SK-N-MC (cell line): ENCODE results near the gene ANKRD22.

Experiments used
- EZH2 ChIP-seq: fragments of 200-600 bp; sonication (generic); IDR thresholded peaks from one replicate; pipeline ENCODE4 v1.6.1; 2017; ENCODE audit warnings: antibody characterized with exemption
- FOXP2 ChIP-seq: optimal IDR thresholded peaks from 2 replicates; pipeline ENCODE3; 2011; ENCODE audit warnings: mild to moderate bottlenecking, moderate library complexity; ENCODE audit not compliant: insufficient read depth; ENCODE audit errors: extremely low read length, control extremely low read depth
- POLR2AphosphoS5 ChIP-seq: IDR thresholded peaks from 2 replicates; pipeline ENCODE4 v1.6.1; 2012; ENCODE audit warnings: mild to moderate bottlenecking, low read depth, low read length, borderline replicate concordance

DNA sequence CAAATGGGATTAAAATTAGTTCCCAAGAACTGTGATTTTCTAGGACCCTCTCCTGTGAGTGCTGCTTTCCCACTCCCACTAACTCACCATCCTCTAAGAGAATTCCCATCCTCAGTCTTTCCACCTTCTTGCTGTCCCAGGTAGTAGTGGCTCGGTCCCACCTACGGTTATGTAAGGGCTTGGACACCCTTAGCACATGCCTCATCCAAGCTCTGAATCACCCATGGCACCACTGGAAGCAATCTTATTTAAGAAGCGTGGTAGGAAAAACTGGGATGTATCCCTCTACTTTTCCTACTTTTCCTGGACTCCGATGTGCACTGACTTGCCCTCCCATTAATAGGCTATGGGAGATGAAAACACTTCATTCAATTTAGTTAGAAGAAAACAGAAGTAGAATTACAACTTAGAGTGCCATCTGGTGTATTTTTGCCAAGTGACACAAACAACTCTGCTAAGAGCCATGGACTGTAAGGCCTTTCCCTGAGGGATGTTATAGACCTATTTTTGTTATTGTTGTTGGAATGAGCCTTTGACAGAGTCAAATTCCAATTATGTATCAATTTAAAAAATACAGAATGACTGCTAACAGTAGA, 13.7 kb upstream of the ANKRD22 start:
- no peak for TF ChIP-seq EZH2
- no peak for TF ChIP-seq POLR2AphosphoS5
- TF ChIP-seq FOXP2 = no peak
